GM21526 (cell line): ENCODE measurements around the gene MEIS2.

ENCODE experiments used
- ATAC-seq: cut with Tn5 transposase; IDR thresholded peaks from one replicate; pipeline ENCODE4 v1.9.1; 2021; ENCODE audit warnings: moderate library complexity; ENCODE audit not compliant: unreplicated experiment, low FRiP score

MEIS2 gene

GRCh38 chr15:36850864-36851263 is 249.5 kb downstream of the MEIS2 start:
- ATAC-seq, result no peak

GRCh38 chr15:36845270-36845669 is 255.1 kb downstream of the MEIS2 start:
- no peak for ATAC-seq

GRCh38 chr15:36844534-36844998 is 255.8 kb downstream of the MEIS2 start:
- ATAC-seq, result no peak

GRCh38 chr15:36843822-36844221 is 256.5 kb downstream of the MEIS2 start:
- no peak for ATAC-seq

- no peak for ATAC-seq
These were observed 259.2 kb downstream of the MEIS2 start for GRCh38 chr15:36841193-36841592.
